CD4-positive, alpha-beta T cell treated with Interleukin-15 for 1 hour (primary cell): ENCODE results near the gene SETD9.

Experiments used
- DNase-seq: peaks from one replicate; pipeline ENCODE4 v3.0.0-alpha.2; 2020

Gene SETD9, protein sequence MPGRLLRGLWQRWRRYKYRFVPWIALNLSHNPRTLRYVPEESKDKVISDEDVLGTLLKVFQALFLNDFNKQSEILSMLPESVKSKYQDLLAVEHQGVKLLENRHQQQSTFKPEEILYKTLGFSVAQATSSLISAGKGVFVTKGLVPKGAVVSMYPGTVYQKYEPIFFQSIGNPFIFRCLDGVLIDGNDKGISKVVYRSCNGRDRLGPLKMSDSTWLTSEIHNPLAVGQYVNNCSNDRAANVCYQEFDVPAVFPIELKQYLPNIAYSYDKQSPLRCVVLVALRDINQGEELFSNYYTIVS

GRCh38 chr5:56909294-56910209 lies at the start of gene SETD9:
SETD9 (plus strand) TSS chr5:56909596; CDS start chr5:56909646, 50 bp downstream.
- DNase-seq: peak; percentile 94

DNA sequence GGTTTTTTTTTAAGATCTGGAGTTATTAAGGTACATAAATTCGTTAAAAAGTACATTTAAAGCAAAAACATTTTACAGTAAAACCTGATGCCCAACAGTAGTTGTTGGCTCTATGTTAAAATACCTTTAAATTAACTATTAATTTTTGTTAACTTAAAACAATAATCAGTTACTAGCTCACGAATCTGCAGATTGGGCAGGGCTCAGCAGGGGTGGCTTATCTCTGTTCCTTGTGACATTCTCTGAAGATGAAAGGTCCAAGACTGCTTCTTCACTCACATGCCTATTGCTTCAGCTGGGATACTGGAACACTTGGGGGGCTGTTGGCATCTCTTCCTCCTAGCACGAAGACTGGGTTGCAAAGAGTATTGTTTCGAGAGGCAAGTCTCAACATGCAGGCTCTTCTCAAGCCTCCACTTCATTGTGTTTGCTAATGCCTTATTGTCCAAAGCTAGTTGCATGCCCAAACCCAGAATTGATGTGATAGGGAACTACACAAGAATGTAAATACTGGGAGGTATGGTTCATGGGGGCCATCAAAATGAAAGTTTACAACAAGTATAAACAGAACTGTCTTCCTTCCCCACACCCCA lies 47.4 kb upstream of the SETD9 start:
- DNase-seq: no peak

DNA sequence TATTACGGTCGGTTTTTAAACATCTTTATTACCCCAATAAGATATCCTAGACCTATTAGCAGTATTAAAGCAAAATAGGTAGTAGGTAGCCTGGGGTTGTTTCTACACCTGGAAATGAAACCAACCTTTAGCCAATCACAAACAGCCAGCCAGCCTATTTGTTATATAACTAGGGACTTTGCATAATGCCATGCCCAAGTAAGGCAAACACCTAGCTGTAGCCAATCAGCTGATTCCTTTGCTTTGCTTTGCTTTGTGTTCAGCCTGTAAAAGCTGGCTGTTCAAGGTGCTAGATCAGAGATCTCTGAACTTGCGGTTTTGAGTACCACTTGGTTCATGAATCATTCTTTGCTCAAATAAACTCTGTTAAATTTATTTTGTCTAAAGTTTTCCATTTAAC lies 46.5 kb upstream of the SETD9 start:
- DNase-seq: no peak

DNA sequence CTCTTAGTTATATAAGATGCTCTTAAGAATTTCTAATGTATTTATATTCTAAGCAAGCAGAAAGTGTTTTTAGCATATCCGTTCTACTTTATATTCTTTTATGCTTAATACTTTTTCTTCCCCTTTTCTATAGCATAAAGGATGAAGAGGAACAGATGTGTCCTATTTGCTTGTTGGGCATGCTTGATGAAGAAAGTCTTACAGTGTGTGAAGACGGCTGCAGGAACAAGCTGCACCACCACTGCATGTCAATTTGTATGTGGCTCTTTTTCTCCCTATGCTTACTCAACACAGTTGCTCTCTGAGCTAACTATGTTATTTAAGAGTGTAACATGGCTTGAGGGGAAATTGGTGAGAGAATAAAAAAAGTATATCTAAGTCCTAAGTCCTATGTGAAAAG lies 37.6 kb upstream of the SETD9 start:
- DNase-seq: no peak

DNA sequence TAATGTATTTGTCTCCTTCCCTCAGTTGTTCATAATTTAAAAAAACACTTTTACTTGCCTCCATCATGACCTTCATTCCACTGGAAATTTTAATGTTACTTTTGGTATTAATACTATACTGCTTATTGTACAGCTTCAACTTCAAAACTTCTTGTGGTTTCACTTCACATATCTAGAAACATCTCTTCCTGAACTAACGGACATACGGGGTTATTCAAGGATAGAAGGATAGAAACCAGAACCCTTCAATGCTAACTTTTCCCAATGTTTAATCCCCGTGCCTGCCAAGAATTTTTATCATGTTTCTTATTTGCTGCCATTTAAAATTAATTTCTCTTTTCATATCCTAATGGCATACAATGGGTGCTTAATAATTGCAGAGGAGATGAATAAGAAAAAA lies 36.3 kb upstream of the SETD9 start:
- no peak for DNase-seq

GRCh38 chr5:56876327-56876726 lies 33.1 kb upstream of the SETD9 start:
- DNase-seq: no peak

DNA sequence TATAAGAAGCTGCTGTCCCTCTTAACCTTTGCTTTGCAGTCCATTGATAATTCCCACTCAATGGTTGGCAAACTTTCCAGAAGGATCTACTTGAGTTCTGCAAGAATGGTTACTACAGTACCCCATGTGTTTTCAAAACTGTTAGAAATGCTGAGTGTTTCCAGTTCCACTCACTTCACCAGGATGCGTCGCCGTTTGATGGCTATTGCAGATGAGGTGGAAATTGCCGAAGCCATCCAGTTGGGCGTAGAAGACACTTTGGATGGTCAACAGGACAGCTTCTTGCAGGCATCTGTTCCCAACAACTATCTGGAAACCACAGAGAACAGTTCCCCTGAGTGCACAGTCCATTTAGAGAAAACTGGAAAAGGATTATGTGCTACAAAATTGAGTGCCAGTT lies 27.8 kb upstream of the SETD9 start:
- DNase-seq: no peak

DNA sequence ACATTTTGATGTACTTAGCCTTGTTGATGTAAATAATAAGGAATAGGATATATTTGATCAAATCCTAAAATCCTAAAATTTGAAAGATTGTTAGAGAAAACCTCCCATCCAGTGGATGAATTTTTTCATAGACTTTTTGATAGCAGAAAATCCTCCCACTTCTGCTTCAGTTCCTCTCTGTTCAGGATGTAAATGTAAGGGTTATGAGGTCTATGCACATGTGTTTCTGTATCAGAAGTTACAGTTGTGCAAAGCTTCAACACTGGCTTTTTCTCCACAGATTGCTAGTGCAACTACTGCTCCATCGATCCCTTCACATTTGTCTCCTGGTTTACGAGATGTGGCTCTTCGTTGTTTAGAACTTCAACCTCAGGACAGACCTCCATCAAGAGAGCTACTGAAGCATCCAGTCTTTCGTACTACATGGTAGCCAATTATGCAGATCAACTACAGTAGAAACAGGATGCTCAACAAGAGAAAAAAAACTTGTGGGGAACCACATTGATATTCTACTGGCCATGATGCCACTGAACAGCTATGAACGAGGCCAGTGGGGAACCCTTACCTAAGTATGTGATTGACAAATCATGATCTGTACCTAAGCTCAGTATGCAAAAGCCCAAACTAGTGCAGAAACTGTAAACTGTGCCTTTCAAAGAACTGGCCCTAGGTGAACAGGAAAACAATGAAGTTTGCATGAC lies 16.0 kb upstream of the SETD9 start:
- no peak for DNase-seq

DNA sequence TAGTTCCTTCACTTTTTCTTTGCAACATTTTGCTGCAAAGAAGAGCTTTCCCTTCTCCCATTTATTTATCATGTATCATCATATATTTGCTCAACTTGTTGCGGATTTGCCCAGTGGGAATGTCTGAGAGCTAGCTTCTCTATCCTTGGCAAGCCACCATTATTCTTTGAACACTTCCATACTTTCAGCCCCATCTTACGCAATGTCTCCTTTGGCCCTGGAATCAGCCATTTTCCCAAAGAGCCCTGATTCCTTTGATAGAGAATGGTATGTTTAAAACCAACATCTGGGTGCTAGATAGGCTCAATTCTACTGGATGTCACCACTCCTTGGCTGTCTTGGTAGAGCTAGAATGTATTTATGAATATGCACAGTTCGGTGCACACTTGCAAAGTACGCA lies 12.6 kb upstream of the SETD9 start:
- DNase-seq: no peak

DNA sequence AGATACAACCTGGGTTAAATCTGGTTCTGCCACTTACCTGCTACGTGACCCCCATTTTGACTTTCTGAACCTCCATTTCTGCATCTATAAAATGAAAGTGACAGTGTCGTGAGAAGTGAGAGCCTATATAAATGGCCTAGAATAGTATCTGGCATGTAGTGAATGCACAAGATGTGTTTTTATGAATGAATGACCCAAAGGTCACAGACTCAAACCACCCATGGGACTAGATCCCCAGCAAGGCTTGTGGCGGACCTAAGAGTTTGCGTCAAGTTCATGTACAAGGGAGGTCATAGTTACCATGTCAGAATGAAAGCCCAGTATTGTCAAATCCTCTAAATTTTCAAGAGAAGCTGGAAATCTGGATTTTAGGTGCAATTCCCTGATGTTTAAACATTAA lies 11.2 kb upstream of the SETD9 start:
- DNase-seq: no peak

- DNase-seq: no peak
Measured at GRCh38 chr5:56900395-56900794, 9.0 kb upstream of the SETD9 start.

- no peak for DNase-seq
Measured at GRCh38 chr5:56900858-56901578, 8.4 kb upstream of the SETD9 start.

DNA sequence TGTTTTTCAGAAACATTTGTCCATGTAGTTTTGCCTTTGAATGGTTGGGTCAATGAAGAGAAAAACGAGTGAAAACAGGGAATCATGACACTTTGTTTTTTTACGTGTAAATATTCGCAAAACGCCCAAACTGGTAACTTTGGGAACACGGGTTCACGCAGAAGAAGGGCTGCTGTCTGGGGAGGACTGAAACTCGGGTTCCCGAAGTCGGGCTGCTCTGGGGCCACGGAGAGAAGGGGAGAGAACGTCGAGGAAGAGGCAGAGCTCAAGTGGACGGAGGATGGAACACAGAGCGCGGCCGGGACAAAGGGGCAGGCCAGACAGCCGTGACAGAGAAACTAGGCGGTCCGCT lies 478 bp upstream of the SETD9 start:
- no peak for DNase-seq

DNA sequence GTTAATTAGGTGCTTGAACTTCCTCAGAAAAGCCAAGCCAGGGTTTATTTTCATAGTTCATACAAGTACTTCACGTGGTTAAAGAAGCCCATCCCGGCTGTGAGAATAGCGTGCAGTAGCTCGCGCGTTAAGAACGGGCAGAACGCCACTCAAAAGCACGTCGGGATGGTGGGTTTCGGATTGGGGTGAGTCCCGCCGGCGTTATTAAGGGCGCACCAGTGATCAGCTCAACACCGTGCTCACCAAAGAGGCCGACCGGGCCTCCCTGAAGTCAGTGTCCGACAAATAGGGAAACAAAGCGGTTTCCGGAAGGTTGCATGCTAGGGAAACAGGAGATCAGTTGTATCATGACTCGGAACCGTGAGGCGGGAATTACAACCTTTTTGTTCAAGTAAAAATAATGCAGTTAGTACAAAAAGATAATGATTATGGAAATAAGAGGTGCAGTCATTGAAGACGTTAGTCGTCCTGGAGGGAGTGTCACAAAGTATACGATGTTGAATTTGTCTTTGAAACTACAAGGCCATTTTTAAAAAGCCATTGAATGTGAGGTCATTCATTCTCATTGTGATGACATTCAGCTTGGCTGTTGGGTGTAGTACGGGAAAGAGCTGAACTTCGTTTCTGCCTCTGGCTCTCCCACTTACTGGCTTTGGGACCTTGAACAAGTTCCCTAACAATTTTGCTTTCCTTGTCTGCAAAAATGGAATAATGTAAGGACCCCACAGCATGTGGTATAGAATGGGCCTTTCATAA lies 992 bp downstream of the SETD9 start:
- DNase-seq: no peak

DNA sequence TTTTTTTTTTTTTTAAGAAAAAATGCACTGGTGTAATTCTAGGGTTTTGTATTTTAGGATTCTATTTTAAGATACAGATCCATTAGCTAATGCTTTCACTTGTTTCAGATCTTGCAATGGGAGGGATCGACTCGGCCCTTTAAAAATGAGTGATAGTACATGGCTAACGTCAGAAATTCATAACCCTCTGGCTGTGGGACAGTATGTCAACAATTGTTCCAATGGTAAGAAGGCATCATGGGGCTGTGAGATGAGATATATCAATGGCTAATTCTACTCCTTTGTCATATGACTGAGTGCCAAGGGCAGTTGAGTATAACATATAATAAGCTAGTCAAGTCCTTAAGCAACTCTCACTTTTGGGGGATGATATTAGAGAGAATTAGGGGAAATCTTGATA lies 4.4 kb downstream of the SETD9 start:
- DNase-seq: no peak

GRCh38 chr5:56914678-56915077 lies 5.3 kb downstream of the SETD9 start:
- no peak for DNase-seq

DNA sequence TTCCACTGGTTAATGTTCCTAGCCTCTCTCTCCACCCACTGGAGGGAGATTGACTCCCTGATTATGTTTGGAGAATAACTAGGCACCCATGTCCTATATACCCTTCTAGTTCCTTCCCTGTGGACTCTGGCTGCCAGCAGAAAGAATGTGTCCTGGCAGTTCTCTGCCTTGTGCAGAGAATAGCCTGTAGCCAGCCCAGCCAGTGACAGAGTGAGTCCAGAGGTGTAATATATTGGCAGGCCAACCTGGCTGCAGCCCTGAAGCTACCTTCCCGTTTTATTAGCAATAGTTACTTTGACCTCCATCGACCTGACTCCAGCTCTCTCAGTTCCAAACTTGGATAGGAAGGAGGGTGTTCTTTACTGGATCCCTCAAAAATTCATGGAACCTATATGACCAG lies 8.1 kb downstream of the SETD9 start:
- DNase-seq: no peak

DNA sequence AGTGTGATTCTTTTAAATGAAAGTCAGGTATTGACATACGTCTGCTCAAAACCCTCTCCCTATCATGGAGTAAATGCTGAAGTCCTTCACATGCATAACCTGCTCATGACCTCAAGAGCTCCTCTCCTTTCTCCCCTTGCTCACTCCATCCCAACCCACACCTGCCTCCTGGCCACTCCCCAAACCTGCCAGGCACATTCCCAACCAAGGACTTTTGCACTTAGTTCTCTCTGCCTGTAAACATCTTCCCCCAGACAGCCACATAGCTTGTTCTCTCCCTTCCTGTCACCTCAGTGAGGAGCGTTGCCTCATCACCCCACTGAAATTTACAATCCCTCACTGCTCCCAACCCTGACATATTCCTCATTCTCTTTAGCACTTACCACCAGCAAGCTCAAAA lies 8.7 kb downstream of the SETD9 start:
- DNase-seq: no peak

- DNase-seq: no peak
Measured at GRCh38 chr5:56919942-56920662, 10.7 kb downstream of the SETD9 start.

DNA sequence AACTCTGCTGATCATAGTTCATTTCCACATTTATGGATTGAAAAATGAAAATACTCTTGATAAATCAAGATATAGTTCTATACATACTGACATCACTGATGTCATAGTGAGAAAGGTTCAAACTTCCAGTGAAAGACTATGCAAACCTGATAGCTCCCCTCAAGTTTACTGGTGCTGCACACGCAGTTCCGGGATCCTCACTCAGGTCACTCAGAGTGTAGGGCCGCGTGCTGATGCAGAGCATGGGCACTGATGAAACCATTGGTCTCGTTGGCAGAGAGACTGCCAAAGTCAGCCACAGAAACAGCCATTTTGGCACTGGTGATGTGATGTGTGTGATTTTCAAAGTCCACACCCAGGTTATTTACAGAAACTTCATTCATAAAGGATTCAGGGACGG lies 13.5 kb downstream of the SETD9 start:
- no peak for DNase-seq

- no peak for DNase-seq
Measured at GRCh38 chr5:56934325-56934724, 24.9 kb downstream of the SETD9 start.
